ENCODE measurements around the gene MDP1. TPM values are rescaled to one million over a fixed set of nuclear protein-coding genes. Genes with fewer than 3 reads are reported as not detected.

The MDP1 gene
- total and polyA plus RNA-seq, 7 donors: 6.2 to 19.7 (median 13.0) TPM

DNA sequence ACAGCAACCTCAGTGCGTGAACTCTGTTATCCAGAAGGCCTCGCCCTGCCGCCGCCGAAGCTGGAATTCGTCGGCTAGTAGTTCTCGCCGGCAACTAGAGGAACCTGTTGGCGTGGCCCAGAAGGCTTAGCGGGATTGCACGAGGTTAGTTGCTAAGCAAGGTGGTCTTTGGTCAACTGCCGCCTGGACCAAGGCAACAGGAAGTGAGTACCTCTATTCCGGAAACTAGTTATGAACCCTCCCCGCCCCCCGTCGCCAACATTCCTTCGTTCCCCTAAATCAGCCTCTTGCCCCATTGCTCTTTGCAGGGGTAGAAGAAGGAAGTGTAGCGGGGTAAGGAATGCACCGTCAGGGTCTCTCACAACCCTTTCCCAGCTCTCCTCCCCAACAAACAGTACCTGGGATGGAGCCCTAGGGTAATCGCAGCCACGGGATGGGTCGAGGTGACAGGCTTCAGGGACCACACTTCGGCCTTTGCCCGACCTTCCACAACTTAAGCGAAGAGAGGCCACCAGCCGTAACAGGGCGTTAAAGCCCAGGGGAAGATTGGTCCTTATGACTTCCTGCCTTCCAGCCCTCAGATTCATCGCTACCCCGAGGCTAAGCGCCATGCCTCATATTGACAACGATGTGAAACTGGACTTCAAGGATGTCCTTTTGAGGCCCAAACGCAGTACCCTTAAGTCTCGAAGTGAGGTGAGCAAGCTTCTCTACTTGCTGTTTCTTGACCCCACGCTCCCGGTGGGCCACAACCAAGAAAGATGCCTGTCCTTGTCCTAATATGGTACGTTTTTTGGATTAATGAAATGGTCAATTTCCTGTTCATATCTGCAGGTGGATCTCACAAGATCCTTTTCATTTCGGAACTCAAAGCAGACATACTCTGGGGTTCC is 17.0 kb upstream of the MDP1 start, which contains the start of gene GMPR2:
GMPR2 (plus strand) TSS at position 285 of the 893 bp plus-strand sequence; CDS start at position 610, 325 bp downstream.
- H3K4me1 ChIP-seq: peaks cover 56% of the 10 kb centered on the region
- H3K36me3 ChIP-seq (ENCODE audit: insufficient read depth in 1 of 2, low read depth in 1 of 2): peaks cover 14 to 57% of the 10 kb centered on the region in 2 donors
- intact Hi-C loops (cut with DNase I): no loop called here
- peak within 1 kb of the TSS; percentile 88 for H3K27ac ChIP-seq
- ATAC-seq: peak; percentile 60 to 78 (median 67)
- no peaks in the 10 kb centered on the region for H3K9me3 ChIP-seq
- no peaks in the 10 kb centered on the region for H3K27me3 ChIP-seq (ENCODE audit: insufficient read depth in 3 of 3, low read length in 2 of 3)
- DNase-seq: peak in 1 of 2 donors; percentile 83
- 4 to 6% (median 5%) methylated on average over 38 of the region's 38 CpGs for WGBS, 3 donors
- peak within 1 kb of the TSS; percentile 92 for H3K4me3 ChIP-seq
- TF ChIP-seq, protein P1, sequence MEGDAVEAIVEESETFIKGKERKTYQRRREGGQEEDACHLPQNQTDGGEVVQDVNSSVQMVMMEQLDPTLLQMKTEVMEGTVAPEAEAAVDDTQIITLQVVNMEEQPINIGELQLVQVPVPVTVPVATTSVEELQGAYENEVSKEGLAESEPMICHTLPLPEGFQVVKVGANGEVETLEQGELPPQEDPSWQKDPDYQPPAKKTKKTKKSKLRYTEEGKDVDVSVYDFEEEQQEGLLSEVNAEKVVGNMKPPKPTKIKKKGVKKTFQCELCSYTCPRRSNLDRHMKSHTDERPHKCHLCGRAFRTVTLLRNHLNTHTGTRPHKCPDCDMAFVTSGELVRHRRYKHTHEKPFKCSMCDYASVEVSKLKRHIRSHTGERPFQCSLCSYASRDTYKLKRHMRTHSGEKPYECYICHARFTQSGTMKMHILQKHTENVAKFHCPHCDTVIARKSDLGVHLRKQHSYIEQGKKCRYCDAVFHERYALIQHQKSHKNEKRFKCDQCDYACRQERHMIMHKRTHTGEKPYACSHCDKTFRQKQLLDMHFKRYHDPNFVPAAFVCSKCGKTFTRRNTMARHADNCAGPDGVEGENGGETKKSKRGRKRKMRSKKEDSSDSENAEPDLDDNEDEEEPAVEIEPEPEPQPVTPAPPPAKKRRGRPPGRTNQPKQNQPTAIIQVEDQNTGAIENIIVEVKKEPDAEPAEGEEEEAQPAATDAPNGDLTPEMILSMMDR (IDR thresholded peaks at IDR 0.05): no peak

DNA sequence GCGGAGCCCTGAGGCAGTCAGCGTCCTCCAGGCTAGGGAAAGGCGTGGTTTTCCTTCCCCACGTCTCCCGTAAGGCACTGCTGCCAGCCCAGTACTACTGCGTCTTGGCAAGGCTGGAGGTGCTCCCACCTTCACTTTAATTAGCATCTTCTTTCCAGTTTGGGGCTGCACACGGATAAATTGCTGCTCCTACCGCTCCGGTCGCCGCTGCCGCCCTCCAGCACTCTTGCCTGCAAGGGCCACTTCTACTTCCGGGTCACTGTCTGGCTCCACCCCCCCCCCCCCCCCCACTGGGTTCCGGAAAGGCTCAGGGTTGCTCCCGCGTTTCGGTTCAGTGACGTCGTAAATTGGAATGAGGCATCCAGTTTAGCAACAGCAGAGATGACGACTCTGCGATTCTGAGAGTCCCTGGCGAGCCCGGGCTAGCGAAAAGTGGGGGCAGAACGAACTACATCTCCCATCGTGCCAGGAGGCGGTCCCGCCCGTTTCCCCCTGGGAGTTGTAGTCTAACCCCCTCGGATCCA is 16.3 kb upstream of the MDP1 start, which contains the start of gene NEDD8:
NEDD8 (minus strand) TSS at position 247 of the 524 bp plus-strand sequence; CDS start at position 147, 100 bp downstream.
- Histone ChIP-seq H3K27ac (peak within 1 kb of the TSS; percentile 88), H3K9me3 (no peaks in the 10 kb centered on the region), H3K36me3 (ENCODE audit: insufficient read depth in 1 of 2, low read depth in 1 of 2) (peaks cover 13 to 55% of the 10 kb centered on the region in 2 donors), H3K27me3 (ENCODE audit: insufficient read depth in 3 of 3, low read length in 2 of 3) (no peaks in the 10 kb centered on the region), H3K4me1 (peaks cover 49% of the 10 kb centered on the region), H3K4me3 (peak within 1 kb of the TSS; percentile 92)
- intact Hi-C loops (cut with DNase I): no loop called here
- 0 to 1% (median 1%) methylated on average over 28 to 30 of the region's 30 CpGs for WGBS, 3 donors
- DNase-seq (peak; percentile 95 to 97), ATAC-seq (peak; percentile 87 to 93 (median 88))
- TF ChIP-seq, protein P1 (IDR thresholded peaks at IDR 0.05): no peak

DNA sequence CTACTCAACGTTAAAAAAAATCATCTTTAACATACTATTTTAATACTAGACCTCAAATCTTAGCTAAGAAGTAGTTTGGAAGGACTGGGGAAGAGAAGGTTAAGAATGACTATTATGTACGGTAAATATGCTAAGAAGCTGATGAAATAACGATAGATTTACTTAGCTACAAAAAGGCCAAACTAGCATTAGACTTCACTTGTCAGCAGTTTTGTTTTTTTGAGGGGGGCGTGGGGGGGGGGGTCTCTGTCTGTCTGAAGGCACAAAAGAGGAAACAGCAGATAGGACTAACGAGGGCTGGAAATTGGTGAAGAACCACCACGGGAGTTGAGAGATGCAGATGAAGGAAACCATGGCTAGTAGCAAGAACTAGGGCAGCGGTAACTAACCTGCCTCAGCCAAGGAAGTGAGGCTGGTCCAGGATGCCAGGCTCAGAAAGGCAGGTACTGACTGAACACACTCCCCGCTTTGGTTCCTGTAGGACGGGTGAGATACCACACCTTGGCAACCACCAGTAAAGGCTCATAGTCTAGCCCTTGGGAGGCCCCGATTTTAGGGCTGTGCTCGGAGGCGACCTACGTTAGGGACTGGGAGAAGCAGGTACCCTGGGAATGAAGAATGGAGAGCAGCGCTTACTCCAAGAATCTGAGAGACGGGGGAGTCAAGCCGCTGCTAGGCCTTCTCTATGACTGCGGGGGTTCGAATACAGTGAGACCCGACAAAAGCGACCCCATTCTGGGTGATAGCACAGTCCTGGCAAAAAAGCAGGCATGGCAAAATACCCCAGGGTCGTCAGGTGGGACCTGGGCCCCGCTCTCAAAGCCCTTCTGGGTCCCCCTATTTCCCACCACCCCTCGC is 15.6 kb upstream of the MDP1 start:
- Histone ChIP-seq H3K27me3 (ENCODE audit: insufficient read depth in 3 of 3, low read length in 2 of 3) (no peaks in the 10 kb centered on the region), H3K4me3 (peak overlapping the region; percentile 92), H3K36me3 (ENCODE audit: insufficient read depth in 1 of 2, low read depth in 1 of 2) (peaks cover 6 to 48% of the 10 kb centered on the region in 2 donors), H3K4me1 (peaks cover 44% of the 10 kb centered on the region), H3K27ac (peak overlapping the region; percentile 88), H3K9me3 (no peaks in the 10 kb centered on the region)
- 10 to 13% (median 11%) methylated on average over 22 to 23 of the region's 23 CpGs for WGBS, 3 donors
- intact Hi-C loops (cut with DNase I): no loop called here
- TF ChIP-seq, protein P1 (IDR thresholded peaks at IDR 0.05): no peak
- DNase-seq: no peak
- peak in 3 of 4 donors; percentile 0 to 1 (median 1) for ATAC-seq

DNA sequence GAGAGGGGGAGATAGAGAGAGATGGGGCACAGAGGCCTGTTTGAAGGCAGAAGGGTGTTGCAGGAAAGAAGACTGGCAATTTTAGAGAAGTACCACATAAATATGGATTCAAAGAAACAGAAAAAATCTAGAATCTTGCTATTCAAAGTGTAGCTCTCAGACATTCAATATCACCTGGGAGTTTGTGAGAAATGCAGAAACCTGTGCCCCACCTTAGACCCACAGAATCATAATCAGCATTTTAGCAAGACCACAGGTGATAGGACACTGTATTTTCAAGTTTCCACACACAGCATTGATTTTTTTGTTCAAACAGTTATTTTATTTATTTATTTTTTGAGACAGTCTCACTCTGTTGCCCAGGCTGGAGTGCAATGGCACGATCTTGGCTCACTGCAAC is 13.0 kb upstream of the MDP1 start:
- DNase-seq (no peak), ATAC-seq (no peak)
- no peak overlapping the region for H3K27ac ChIP-seq
- no peak overlapping the region for H3K4me3 ChIP-seq
- no peaks in the 10 kb centered on the region for H3K27me3 ChIP-seq (ENCODE audit: insufficient read depth in 3 of 3, low read length in 2 of 3)
- peaks cover 21% of the 10 kb centered on the region for H3K4me1 ChIP-seq
- TF ChIP-seq, protein P1 (IDR thresholded peaks at IDR 0.05): no peak
- peaks cover 0 to 27% of the 10 kb centered on the region in 2 donors for H3K36me3 ChIP-seq (ENCODE audit: insufficient read depth in 1 of 2, low read depth in 1 of 2)
- WGBS, 3 donors: 0 to 54% (median 0%) methylated on average over 1 of the region's 1 CpG
- H3K9me3 ChIP-seq: no peaks in the 10 kb centered on the region
- intact Hi-C loops (cut with DNase I): no loop called here
